WTC11 (cell line): Measurements from ENCODE around the gene MED13. TPM values are rescaled to one million over a fixed set of nuclear protein-coding genes. Genes with fewer than 3 reads are reported as not detected.

Source experiments
- AFF4 ChIP-seq: sonication (generic); formaldehyde crosslinking; IDR thresholded peaks from 2 replicates; pipeline ENCODE4 v1.8.1; 2023; ENCODE audit warnings: mild to moderate bottlenecking, missing genetic modification reagents, borderline replicate concordance
- AR ChIP-seq: fragments of 250-450 bp; sonication (Bioruptor Pico); IDR thresholded peaks from 2 replicates; pipeline ENCODE4 v1.9.0; 2021; ENCODE audit warnings: mild to moderate bottlenecking
- ATF1 ChIP-seq: sonication (generic); formaldehyde crosslinking; IDR thresholded peaks from 2 replicates; pipeline ENCODE4 v1.8.1; 2023; ENCODE audit warnings: mild to moderate bottlenecking, moderate library complexity, missing genetic modification reagents
- CBFB ChIP-seq: sonication (generic); formaldehyde crosslinking; IDR thresholded peaks from 2 replicates; pipeline ENCODE4 v1.8.1; 2022; ENCODE audit warnings: mild to moderate bottlenecking, low read depth, missing genetic modification reagents
- E2F1 ChIP-seq: sonication (generic); formaldehyde crosslinking; IDR thresholded peaks from 2 replicates; pipeline ENCODE4 v1.8.0; 2022; ENCODE audit warnings: mild to moderate bottlenecking, missing genetic modification reagents
- ETV6 ChIP-seq: sonication (generic); formaldehyde crosslinking; IDR thresholded peaks from 2 replicates; pipeline ENCODE4 v1.8.1; 2022; ENCODE audit warnings: mild to moderate bottlenecking, missing genetic modification reagents
- FOXJ3 ChIP-seq: sonication (generic); formaldehyde crosslinking; IDR thresholded peaks from 2 replicates; pipeline ENCODE4 v1.9.0; 2021; ENCODE audit warnings: missing genetic modification reagents, mild to moderate bottlenecking, borderline replicate concordance
- FOXK1 ChIP-seq: sonication (generic); formaldehyde crosslinking; IDR thresholded peaks from 2 replicates; pipeline ENCODE4 v1.8.0; 2022; ENCODE audit warnings: mild to moderate bottlenecking, moderate library complexity, missing genetic modification reagents
- GABPB1 ChIP-seq: sonication (generic); formaldehyde crosslinking; IDR thresholded peaks from 2 replicates; pipeline ENCODE4 v1.8.1; 2023; ENCODE audit warnings: mild to moderate bottlenecking, missing genetic modification reagents
- HMGA2 ChIP-seq: fragments of 250-450 bp; sonication (Bioruptor Pico); IDR thresholded peaks from 2 replicates; pipeline ENCODE4 v1.4.0; 2021; ENCODE audit warnings: mild to moderate bottlenecking, moderate library complexity
- JAZF1 ChIP-seq: fragments of 250-450 bp; sonication (Bioruptor Pico); IDR thresholded peaks from 2 replicates; pipeline ENCODE4 v1.9.0; 2021; ENCODE audit warnings: moderate library complexity, mild to moderate bottlenecking, inconsistent platforms
- MYBL2 ChIP-seq: sonication (generic); formaldehyde crosslinking; IDR thresholded peaks from 2 replicates; pipeline ENCODE4 v1.8.1; 2023; ENCODE audit warnings: mild to moderate bottlenecking, moderate library complexity, missing genetic modification reagents
- NFATC4 ChIP-seq: fragments of 250-450 bp; sonication (Bioruptor Pico); IDR thresholded peaks from 2 replicates; pipeline ENCODE4 v1.9.0; 2021; ENCODE audit warnings: mild to moderate bottlenecking
- NFYB ChIP-seq: sonication (generic); formaldehyde crosslinking; conservative IDR thresholded peaks from 2 replicates; pipeline ENCODE4 v1.8.0; 2022; ENCODE audit warnings: low read depth, missing genetic modification reagents
- NR2C2 ChIP-seq: sonication (generic); formaldehyde crosslinking; IDR thresholded peaks from 2 replicates; pipeline ENCODE4 v1.8.0; 2022; ENCODE audit warnings: mild to moderate bottlenecking, missing genetic modification reagents
- NR3C1 ChIP-seq: sonication (generic); formaldehyde crosslinking; conservative IDR thresholded peaks from 2 replicates; pipeline ENCODE4 v1.8.1; 2023; ENCODE audit warnings: low read depth, mild to moderate bottlenecking, missing genetic modification reagents
- OVOL2 ChIP-seq: fragments of 250-450 bp; sonication (Bioruptor Pico); IDR thresholded peaks from 2 replicates; pipeline ENCODE4 v1.9.0; 2021; ENCODE audit warnings: mild to moderate bottlenecking, borderline replicate concordance
- RELA ChIP-seq: sonication (generic); formaldehyde crosslinking; IDR thresholded peaks from 2 replicates; pipeline ENCODE4 v1.8.1; 2022; ENCODE audit warnings: missing genetic modification reagents, mild to moderate bottlenecking, borderline replicate concordance
- RORB ChIP-seq: fragments of 250-450 bp; sonication (Bioruptor Pico); IDR thresholded peaks from 2 replicates; pipeline ENCODE4 v1.9.0; 2021; ENCODE audit warnings: mild to moderate bottlenecking
- SMAD4 ChIP-seq: sonication (generic); formaldehyde crosslinking; IDR thresholded peaks from 2 replicates; pipeline ENCODE4 v1.8.0; 2022; ENCODE audit warnings: mild to moderate bottlenecking, missing genetic modification reagents
- USF1 ChIP-seq: sonication (generic); formaldehyde crosslinking; IDR thresholded peaks from 2 replicates; pipeline ENCODE4 v1.8.0; 2022; ENCODE audit warnings: mild to moderate bottlenecking, missing genetic modification reagents
- ZMAT4 ChIP-seq: fragments of 250-450 bp; sonication (Bioruptor Pico); IDR thresholded peaks from 2 replicates; pipeline ENCODE4 v1.9.0; 2021; ENCODE audit warnings: mild to moderate bottlenecking
- ZNF263 ChIP-seq: sonication (generic); formaldehyde crosslinking; IDR thresholded peaks from 2 replicates; pipeline ENCODE4 v1.8.1; 2022; ENCODE audit warnings: low read depth, mild to moderate bottlenecking, moderate library complexity, missing genetic modification reagents
- ZNF281 ChIP-seq: sonication (generic); formaldehyde crosslinking; IDR thresholded peaks from 2 replicates; pipeline ENCODE4 v1.8.0; 2023; ENCODE audit warnings: mild to moderate bottlenecking, missing genetic modification reagents
- ZNF317 ChIP-seq: sonication (generic); formaldehyde crosslinking; IDR thresholded peaks from 2 replicates; pipeline ENCODE4 v1.8.1; 2023; ENCODE audit warnings: low read depth, mild to moderate bottlenecking, moderate library complexity, missing genetic modification reagents, borderline replicate concordance
- ZSCAN18 ChIP-seq: fragments of 250-450 bp; sonication (Bioruptor Pico); IDR thresholded peaks from 2 replicates; pipeline ENCODE4 v2.1.2; 2022; ENCODE audit warnings: mild to moderate bottlenecking, moderate library complexity
- total RNA-seq: library from RNA; stranded (reverse); gene quantifications from 3 replicates; pipeline ENCODE4 v1.2.3, GENCODE V29; 2021

MED13 gene
- total RNA-seq, 1 experiment from 2014 or later = 39.7 TPM

- no peak for TF ChIP-seq E2F1 (CRISPR knock-in tag)
- TF ChIP-seq NR2C2 (CRISPR knock-in tag) = no peak
- TF ChIP-seq USF1 (CRISPR knock-in tag) = no peak
- TF ChIP-seq CBFB = no peak
- no peak for TF ChIP-seq ZNF281 (CRISPR knock-in tag)
- TF ChIP-seq ZSCAN18 (CRISPR knock-in tag) = no peak
- peak; percentile 68 for TF ChIP-seq FOXK1 (CRISPR knock-in tag)
- TF ChIP-seq RELA (CRISPR knock-in tag) = no peak
- TF ChIP-seq ZNF317 = no peak
- TF ChIP-seq AR = no peak
- no peak for TF ChIP-seq JAZF1 (CRISPR knock-in tag)
- TF ChIP-seq FOXJ3 = no peak
- no peak for TF ChIP-seq ATF1 (CRISPR knock-in tag)
- TF ChIP-seq NR3C1 (CRISPR knock-in tag) = no peak
- no peak for TF ChIP-seq NFATC4
- no peak for TF ChIP-seq NFYB (CRISPR knock-in tag)
- TF ChIP-seq GABPB1 (CRISPR knock-in tag) = peak; percentile 45; the same call in 1 of the 2 replicates
- 0 out of 2 replicates have a peak, but pooled peaks have one; percentile 63 for TF ChIP-seq ETV6 (CRISPR knock-in tag)
- no peak for TF ChIP-seq AFF4 (CRISPR knock-in tag)
- no peak for TF ChIP-seq ZMAT4 (CRISPR knock-in tag)
- TF ChIP-seq SMAD4 (CRISPR knock-in tag) = peak; percentile 56; the same call in 1 of the 2 replicates
- TF ChIP-seq RORB (CRISPR knock-in tag) = no peak
- peak; percentile 76 for TF ChIP-seq MYBL2 (CRISPR knock-in tag)
- TF ChIP-seq ZNF263 (CRISPR knock-in tag) = no peak
- no peak for TF ChIP-seq HMGA2 (CRISPR knock-in tag)
- no peak for TF ChIP-seq OVOL2
Observed at GRCh38 chr17:61927208-61928100, 137.6 kb downstream of the MED13 start, which contains the start of gene INTS2 (continued).
